ENCODE results near the gene GABRA6. TPM values are rescaled to one million over a fixed set of nuclear protein-coding genes. Genes with fewer than 3 reads are reported as not detected.
"Not testable (repeated sequence)": the region's sequence is repeated elsewhere in the genome, so short reads cannot be mapped to it uniquely, and the experiment has no call there.

GABRA6 gene
- total RNA-seq, result not detected

DNA sequence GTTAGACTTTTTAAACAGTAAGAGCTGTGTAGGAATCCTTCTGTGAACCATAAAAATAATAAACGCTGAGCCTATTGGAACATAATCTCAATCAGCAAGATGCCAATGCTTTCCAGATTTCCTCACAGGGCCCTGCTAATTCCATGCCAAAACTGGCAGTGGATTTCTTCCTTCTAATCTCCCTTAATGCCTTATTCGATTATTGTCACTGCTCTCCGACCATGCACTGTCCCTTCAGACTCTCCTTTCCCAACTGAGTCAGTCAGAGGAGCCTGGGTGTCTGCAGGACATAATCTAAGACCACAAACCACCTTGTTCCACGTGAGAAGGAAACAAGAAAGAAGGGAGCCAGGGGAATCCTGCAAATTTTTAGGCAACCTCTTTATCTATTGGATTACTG is at the start of gene GABRA6:
TSS of gene GABRA6 (plus strand) at position 261 of the 400 bp plus-strand sequence. CDS start 269 bp downstream, outside the sequence.
- TF ChIP-seq, protein P1, sequence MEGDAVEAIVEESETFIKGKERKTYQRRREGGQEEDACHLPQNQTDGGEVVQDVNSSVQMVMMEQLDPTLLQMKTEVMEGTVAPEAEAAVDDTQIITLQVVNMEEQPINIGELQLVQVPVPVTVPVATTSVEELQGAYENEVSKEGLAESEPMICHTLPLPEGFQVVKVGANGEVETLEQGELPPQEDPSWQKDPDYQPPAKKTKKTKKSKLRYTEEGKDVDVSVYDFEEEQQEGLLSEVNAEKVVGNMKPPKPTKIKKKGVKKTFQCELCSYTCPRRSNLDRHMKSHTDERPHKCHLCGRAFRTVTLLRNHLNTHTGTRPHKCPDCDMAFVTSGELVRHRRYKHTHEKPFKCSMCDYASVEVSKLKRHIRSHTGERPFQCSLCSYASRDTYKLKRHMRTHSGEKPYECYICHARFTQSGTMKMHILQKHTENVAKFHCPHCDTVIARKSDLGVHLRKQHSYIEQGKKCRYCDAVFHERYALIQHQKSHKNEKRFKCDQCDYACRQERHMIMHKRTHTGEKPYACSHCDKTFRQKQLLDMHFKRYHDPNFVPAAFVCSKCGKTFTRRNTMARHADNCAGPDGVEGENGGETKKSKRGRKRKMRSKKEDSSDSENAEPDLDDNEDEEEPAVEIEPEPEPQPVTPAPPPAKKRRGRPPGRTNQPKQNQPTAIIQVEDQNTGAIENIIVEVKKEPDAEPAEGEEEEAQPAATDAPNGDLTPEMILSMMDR (IDR thresholded peaks at IDR 0.05), result no peak
- ATAC-seq (ENCODE audit: low FRiP score), result no peak
- no peak for DNase-seq (ENCODE audit: low spot score)

DNA sequence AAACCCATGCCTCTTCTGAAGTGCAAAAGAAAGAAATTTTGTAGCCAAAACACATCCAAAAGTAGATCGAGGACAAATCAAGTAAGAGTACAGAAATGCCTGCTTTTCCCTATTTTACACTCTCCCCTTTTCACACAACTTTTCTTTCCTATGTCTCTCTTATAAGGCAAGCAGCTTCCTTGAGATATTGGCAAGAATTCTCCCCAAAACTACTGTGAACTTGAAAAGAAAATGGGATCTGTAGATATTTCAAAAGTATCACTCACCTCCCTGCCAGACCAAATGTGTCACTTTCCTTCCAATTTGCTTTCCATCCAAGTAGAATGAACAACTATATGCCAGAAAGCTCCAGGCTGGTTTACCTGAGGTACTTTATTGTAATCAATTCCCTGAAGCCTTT is 47.9 kb upstream of the GABRA6 start:
- TF ChIP-seq, protein P1 (IDR thresholded peaks at IDR 0.05), result no peak
- ATAC-seq (ENCODE audit: low FRiP score) (no peak), DNase-seq (ENCODE audit: low spot score) (no peak)

DNA sequence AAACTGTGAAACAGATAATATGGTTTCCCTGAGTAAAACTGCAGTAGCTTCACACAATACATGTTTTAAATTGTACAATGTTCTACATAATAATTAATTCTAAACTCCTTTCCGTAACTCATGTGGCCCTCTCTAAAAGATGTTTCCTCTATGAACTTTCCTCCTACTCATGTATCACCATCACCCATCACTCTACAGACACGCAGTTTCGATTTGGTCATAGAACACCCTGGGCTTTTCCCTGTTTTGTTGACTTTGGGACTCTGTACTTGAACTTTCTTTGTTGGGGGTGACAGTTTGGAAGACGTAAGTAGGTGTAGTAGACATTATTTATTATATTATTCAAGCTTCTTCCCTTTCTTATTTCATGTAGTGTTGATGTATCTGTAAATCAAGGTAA is 44.1 kb upstream of the GABRA6 start:
- ATAC-seq (ENCODE audit: low FRiP score), result no peak
- TF ChIP-seq, protein P1 (IDR thresholded peaks at IDR 0.05), result no peak
- no peak for DNase-seq (ENCODE audit: low spot score)

DNA sequence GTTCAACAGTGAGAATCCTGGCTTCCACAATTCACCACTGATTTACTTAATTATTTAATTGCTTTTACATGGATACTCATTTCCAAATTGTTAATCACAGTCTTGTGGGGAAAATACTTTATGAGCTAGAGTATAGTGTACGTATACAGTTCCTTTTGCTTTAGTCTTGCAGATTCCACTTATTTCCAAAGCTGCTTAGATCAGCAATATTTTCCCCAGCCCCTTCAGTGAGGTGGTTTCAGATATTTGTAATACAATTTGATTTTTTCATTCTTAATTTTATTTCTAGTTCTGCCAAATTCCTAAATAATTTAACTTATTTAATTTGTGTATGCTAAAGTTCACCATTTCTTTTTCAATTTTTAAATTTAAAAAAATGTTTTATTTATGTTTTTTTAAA is 40.3 kb upstream of the GABRA6 start:
- no peak for ATAC-seq (ENCODE audit: low FRiP score)
- TF ChIP-seq, protein P1 (IDR thresholded peaks at IDR 0.05), result no peak
- DNase-seq (ENCODE audit: low spot score), result no peak

DNA sequence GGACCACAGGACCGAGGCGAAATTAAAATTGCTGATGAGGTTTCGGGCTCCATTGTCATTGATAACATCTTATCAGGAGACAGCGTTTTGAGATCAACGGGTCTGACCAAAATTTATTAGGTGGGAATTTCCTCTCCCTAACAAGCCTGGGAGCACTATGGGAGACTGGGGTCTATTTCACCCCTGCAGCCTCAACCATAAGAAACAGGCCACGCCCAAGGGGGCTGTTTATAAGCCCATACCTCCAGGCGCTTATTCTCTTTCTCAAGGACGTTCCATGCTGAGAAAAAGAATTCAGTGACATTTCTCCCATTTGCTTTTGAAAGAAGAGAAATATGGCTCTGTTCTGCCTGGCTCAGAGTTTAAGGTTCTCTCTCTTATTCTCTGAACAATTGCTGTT is 33.6 kb upstream of the GABRA6 start:
- ATAC-seq (ENCODE audit: low FRiP score); DNase-seq (ENCODE audit: low spot score): not testable (repeated sequence)

DNA sequence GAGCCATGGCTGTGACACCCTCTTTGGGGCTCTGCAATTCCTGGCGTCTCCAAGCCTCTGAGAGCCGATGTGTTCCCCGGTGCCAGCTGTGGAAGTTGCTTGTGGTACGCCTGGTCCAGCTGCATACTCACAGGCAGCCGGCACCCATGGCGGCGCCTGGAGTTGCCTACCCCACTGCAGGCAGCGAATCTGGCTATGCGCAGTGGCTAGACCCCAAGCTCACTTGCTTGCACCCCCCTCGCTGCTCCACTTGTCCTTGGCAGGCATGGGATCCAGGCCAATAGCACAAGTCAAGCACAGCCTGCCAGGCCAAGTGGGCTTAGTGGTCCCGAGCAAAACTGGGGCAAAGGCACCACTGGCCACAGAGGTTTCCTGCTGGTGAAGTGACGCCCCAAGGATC is 24.7 kb upstream of the GABRA6 start:
- ATAC-seq (ENCODE audit: low FRiP score), result no peak
- TF ChIP-seq, protein P1 (IDR thresholded peaks at IDR 0.05), result no peak
- no peak for DNase-seq (ENCODE audit: low spot score)

DNA sequence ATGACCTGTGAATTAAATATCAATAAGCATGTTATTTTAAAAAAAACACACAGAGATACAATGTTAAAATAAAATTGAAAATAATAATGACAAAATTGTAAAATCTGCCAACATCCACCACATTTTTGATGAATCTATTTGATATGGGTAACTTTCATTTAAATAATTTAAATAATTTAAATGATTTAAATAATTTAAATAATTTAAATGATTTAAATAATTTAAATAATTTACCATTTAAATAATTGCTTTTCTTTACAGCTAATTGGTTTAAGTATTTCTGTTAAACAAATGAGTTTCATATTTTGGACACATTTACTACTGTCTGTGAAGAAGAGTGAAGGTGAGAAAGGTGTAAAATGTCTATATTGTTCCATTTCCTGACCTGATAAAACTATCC is 22.1 kb upstream of the GABRA6 start:
- ATAC-seq (ENCODE audit: low FRiP score) (no peak), DNase-seq (ENCODE audit: low spot score) (no peak)
- TF ChIP-seq, protein P1 (IDR thresholded peaks at IDR 0.05), result no peak

DNA sequence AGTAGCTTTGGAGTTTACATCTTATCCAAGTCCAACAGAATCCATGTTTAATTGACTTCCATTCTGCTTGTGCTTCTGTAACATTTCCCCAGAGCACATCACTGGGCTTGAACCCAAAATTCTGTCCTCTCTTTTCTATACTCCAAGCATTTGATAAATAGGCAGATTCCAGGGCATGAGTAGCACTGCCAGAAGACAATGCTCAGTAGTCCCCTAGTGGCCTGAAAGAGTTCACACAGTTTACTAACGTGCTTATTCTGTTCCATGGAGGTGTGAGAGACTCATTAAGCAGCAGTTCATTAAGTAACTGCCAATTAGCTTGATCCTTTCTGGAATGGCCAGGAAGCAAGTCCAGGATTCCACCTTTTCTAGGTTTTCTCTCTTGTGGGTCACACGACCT is 9.4 kb upstream of the GABRA6 start:
- ATAC-seq (ENCODE audit: low FRiP score), result no peak
- no peak for DNase-seq (ENCODE audit: low spot score)
- TF ChIP-seq, protein P1 (IDR thresholded peaks at IDR 0.05), result no peak
